Neural cell (in vitro differentiated cells): Measurements from ENCODE around the gene UBXN1.

Source experiments
- EP300 ChIP-seq: fragments of 450-650 bp; conservative IDR thresholded peaks from 2 replicates; pipeline ENCODE4 v1.6.1; 2014; ENCODE audit warnings: antibody characterized with exemption, mild to moderate bottlenecking, moderate library complexity; ENCODE audit not compliant: poor library complexity, severe bottlenecking
- EZH2 ChIP-seq: fragments of 200-600, 300-800 bp; shearing (Covaris generic), sonication (generic); IDR thresholded peaks from 2 replicates; pipeline ENCODE4 v1.6.1; 2014; ENCODE audit warnings: antibody characterized with exemption, low read length, borderline replicate concordance, mild to moderate bottlenecking; ENCODE audit not compliant: insufficient read depth, poor library complexity, severe bottlenecking
- POLR2AphosphoS5 ChIP-seq: IDR thresholded peaks from 2 replicates; pipeline ENCODE4 v1.6.1; 2012
- SMC3 ChIP-seq: fragments of 450-650 bp; conservative IDR thresholded peaks from 2 replicates; pipeline ENCODE4 v1.6.1; 2014; ENCODE audit warnings: antibody characterized with exemption, mild to moderate bottlenecking, moderate library complexity; ENCODE audit not compliant: poor library complexity
- TAF1 ChIP-seq: IDR thresholded peaks from 2 replicates; pipeline ENCODE4 v1.6.1; 2012; ENCODE audit warnings: low read depth
- TF ChIP-seq, protein P1 (sequence below): fragments of 450-650 bp; IDR thresholded peaks from 2 replicates; pipeline ENCODE4 v1.5.1; 2014; ENCODE audit warnings: antibody characterized with exemption, mild to moderate bottlenecking, moderate library complexity; ENCODE audit not compliant: poor library complexity, severe bottlenecking
- TF ChIP-seq, protein P2 (sequence below): IDR thresholded peaks from 2 replicates; pipeline ENCODE4 v1.6.1; 2012; ENCODE audit warnings: borderline replicate concordance

DNA sequence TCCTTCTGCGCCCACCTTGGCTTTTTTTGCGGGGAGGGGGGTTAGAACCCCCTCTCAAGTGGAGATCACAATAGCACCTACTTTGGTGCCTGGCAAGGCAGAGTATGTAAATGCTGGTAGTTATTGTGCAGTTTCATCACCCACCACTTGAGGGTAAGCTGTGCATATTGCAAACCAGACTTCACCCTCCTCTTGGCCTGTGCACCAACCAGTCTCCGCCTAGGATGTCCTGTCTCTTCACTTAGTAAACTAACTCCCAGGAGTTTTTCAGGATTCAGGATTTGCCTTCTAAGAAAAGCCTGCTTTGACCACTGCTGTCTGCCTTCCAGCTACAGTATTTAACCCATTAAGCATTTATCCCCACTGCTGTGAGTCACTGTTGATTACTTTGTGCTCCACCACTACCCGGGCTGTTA lies 2.0 kb upstream of the UBXN1 start:
- no peak for TF ChIP-seq TAF1
- TF ChIP-seq, protein P1, sequence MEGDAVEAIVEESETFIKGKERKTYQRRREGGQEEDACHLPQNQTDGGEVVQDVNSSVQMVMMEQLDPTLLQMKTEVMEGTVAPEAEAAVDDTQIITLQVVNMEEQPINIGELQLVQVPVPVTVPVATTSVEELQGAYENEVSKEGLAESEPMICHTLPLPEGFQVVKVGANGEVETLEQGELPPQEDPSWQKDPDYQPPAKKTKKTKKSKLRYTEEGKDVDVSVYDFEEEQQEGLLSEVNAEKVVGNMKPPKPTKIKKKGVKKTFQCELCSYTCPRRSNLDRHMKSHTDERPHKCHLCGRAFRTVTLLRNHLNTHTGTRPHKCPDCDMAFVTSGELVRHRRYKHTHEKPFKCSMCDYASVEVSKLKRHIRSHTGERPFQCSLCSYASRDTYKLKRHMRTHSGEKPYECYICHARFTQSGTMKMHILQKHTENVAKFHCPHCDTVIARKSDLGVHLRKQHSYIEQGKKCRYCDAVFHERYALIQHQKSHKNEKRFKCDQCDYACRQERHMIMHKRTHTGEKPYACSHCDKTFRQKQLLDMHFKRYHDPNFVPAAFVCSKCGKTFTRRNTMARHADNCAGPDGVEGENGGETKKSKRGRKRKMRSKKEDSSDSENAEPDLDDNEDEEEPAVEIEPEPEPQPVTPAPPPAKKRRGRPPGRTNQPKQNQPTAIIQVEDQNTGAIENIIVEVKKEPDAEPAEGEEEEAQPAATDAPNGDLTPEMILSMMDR = peak; percentile 57
- no peak for TF ChIP-seq POLR2AphosphoS5
- TF ChIP-seq SMC3 = peak; percentile 33
- TF ChIP-seq EP300 = no peak
- no peak for TF ChIP-seq EZH2
- TF ChIP-seq, protein P2, sequence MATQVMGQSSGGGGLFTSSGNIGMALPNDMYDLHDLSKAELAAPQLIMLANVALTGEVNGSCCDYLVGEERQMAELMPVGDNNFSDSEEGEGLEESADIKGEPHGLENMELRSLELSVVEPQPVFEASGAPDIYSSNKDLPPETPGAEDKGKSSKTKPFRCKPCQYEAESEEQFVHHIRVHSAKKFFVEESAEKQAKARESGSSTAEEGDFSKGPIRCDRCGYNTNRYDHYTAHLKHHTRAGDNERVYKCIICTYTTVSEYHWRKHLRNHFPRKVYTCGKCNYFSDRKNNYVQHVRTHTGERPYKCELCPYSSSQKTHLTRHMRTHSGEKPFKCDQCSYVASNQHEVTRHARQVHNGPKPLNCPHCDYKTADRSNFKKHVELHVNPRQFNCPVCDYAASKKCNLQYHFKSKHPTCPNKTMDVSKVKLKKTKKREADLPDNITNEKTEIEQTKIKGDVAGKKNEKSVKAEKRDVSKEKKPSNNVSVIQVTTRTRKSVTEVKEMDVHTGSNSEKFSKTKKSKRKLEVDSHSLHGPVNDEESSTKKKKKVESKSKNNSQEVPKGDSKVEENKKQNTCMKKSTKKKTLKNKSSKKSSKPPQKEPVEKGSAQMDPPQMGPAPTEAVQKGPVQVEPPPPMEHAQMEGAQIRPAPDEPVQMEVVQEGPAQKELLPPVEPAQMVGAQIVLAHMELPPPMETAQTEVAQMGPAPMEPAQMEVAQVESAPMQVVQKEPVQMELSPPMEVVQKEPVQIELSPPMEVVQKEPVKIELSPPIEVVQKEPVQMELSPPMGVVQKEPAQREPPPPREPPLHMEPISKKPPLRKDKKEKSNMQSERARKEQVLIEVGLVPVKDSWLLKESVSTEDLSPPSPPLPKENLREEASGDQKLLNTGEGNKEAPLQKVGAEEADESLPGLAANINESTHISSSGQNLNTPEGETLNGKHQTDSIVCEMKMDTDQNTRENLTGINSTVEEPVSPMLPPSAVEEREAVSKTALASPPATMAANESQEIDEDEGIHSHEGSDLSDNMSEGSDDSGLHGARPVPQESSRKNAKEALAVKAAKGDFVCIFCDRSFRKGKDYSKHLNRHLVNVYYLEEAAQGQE = no peak
